ENCODE measurements around the gene TLR7.

The TLR7 gene

GRCh38 chrX:12866451-12867377 lies at the start of gene TLR7:
TSS of gene TLR7 (plus strand) at chrX:12867072. CDS start at chrX:12867579, 507 bp downstream.
- DNase-seq, result peak; percentile 4

GRCh38 chrX:12817528-12817927 lies 49.3 kb upstream of the TLR7 start:
- no peak for DNase-seq

GRCh38 chrX:12819222-12819621 lies 47.6 kb upstream of the TLR7 start:
- no peak for DNase-seq

GRCh38 chrX:12820737-12821136 lies 46.1 kb upstream of the TLR7 start:
- no peak for DNase-seq

GRCh38 chrX:12824944-12825343 lies 41.9 kb upstream of the TLR7 start:
- DNase-seq, result no peak

GRCh38 chrX:12825801-12826200 lies 41.1 kb upstream of the TLR7 start:
- DNase-seq, result no peak

- DNase-seq, result no peak
Measured at GRCh38 chrX:12843061-12843667, 23.7 kb upstream of the TLR7 start.

GRCh38 chrX:12843668-12844279 lies 23.1 kb upstream of the TLR7 start:
- DNase-seq, result no peak

- DNase-seq, result no peak
Measured at GRCh38 chrX:12844319-12844718, 22.6 kb upstream of the TLR7 start.

GRCh38 chrX:12865359-12865758 lies 1.5 kb upstream of the TLR7 start:
- DNase-seq, result no peak

- peak; percentile 1 for DNase-seq
Measured at GRCh38 chrX:12867685-12868084, 813 bp downstream of the TLR7 start.

- DNase-seq, result no peak
Measured at GRCh38 chrX:12868747-12869146, 1.9 kb downstream of the TLR7 start.

GRCh38 chrX:12871257-12871656 lies 4.4 kb downstream of the TLR7 start:
- DNase-seq, result no peak

GRCh38 chrX:12872741-12873140 lies 5.9 kb downstream of the TLR7 start:
- no peak for DNase-seq

- DNase-seq, result no peak
Measured at GRCh38 chrX:12874581-12874980, 7.7 kb downstream of the TLR7 start.

GRCh38 chrX:12877386-12877785 lies 10.5 kb downstream of the TLR7 start:
- no peak for DNase-seq

GRCh38 chrX:12878536-12878935 lies 11.7 kb downstream of the TLR7 start:
- DNase-seq, result no peak

GRCh38 chrX:12881914-12882313 lies 15.0 kb downstream of the TLR7 start:
- no peak for DNase-seq

GRCh38 chrX:12885508-12885907 lies 18.6 kb downstream of the TLR7 start:
- no peak for DNase-seq

GRCh38 chrX:12886545-12886944 lies 19.7 kb downstream of the TLR7 start:
- no peak for DNase-seq

GRCh38 chrX:12887141-12887540 lies 20.3 kb downstream of the TLR7 start:
- DNase-seq, result no peak

GRCh38 chrX:12887767-12888166 lies 20.9 kb downstream of the TLR7 start:
- DNase-seq, result no peak

- peak; percentile 36 for DNase-seq
Measured at GRCh38 chrX:12890467-12890866, 23.6 kb downstream of the TLR7 start.

GRCh38 chrX:12891171-12891570 lies 24.3 kb downstream of the TLR7 start:
- DNase-seq, result no peak

All from hematopoietic multipotent progenitor cell treated with erythropoietin and hydrocortisone succinate and interleukin-3 and kit ligand, for 6 days (in vitro differentiated cells).